RWPE1 (cell line): Measurements from ENCODE around the gene NR3C1.
A peak's percentile ranks its signal among the peaks of the same experiment; 100 is the strongest.

ENCODE experiments used
- CTCF ChIA-PET: fragments of 350-600 bp; sonication (Branson Sonifier 250); formaldehyde crosslinking; extraction: SDS; loops from one replicate; lab custom pipeline; 2021; lab: Yijun Ruan, JAX
- POLR2A ChIA-PET: fragments of 400-600 bp; formaldehyde crosslinking; extraction: SDS; loops from one replicate; lab custom pipeline; 2020; ENCODE audit warnings: antibody characterized with exemption; ENCODE audit not compliant: low non-redundant PET; lab: Yijun Ruan, JAX
- DNase-seq: peaks from one replicate; pipeline ENCODE4 v3.0.0; 2012; ENCODE audit warnings: low spot score
- H3K27ac ChIP-seq: fragments of 450-650 bp; 2 replicates; pipeline ENCODE4 v1.5.1; 2017
- CTCF ChIP-seq: fragments of 450-650 bp; conservative IDR thresholded peaks from 2 replicates; pipeline ENCODE4 v1.5.1; 2017; ENCODE audit warnings: low read depth, mild to moderate bottlenecking

NR3C1 gene

GRCh38 chr5:143443330-143443729, 39.8 kb upstream of the NR3C1 start:
- ChIA-PET CTCF (no interaction called here), POLR2A (no interaction called here)
- TF ChIP-seq CTCF = no peak

GRCh38 chr5:143442385-143442784, 38.9 kb upstream of the NR3C1 start:
- no peak for TF ChIP-seq CTCF
- POLR2A ChIA-PET = no interaction called here
- DNase-seq = no peak
- CTCF ChIA-PET = interaction anchor here (0.6 kb wide), 1 partner anchor 15 kb away, joined by 3 read pairs; no protein-coding TSS in a partner anchor
- no peak overlapping the region for H3K27ac ChIP-seq

More at GRCh38 chr5:143443330-143443729, 39.8 kb upstream of the NR3C1 start:
- DNase-seq = no peak
- H3K27ac ChIP-seq = no peak overlapping the region

- DNase-seq = no peak
- TF ChIP-seq CTCF = no peak
- CTCF ChIA-PET = interaction anchor here (0.6 kb wide), 1 partner anchor 336 kb away, joined by 3 read pairs; no protein-coding TSS in a partner anchor
- POLR2A ChIA-PET = interaction anchor here (0.8 kb wide), 1 partner anchor 13 kb away, joined by 10 read pairs; no protein-coding TSS in a partner anchor
- H3K27ac ChIP-seq = no peak overlapping the region
Measured at GRCh38 chr5:143440448-143441115, 37.1 kb upstream of the NR3C1 start.

- ChIA-PET CTCF (no interaction called here), POLR2A (no interaction called here)
- no peak overlapping the region for H3K27ac ChIP-seq
- DNase-seq = no peak
- TF ChIP-seq CTCF = no peak
Measured at GRCh38 chr5:143437666-143438273, 34.3 kb upstream of the NR3C1 start.

- POLR2A ChIA-PET = no interaction called here
- CTCF ChIA-PET = no interaction called here
- TF ChIP-seq CTCF = no peak
Measured at GRCh38 chr5:143436871-143437270, 33.4 kb upstream of the NR3C1 start.

GRCh38 chr5:143435210-143435657, 31.7 kb upstream of the NR3C1 start:
- DNase-seq = no peak
- POLR2A ChIA-PET = no interaction called here

More at GRCh38 chr5:143436871-143437270, 33.4 kb upstream of the NR3C1 start:
- DNase-seq = peak; percentile 30
- H3K27ac ChIP-seq = no peak overlapping the region

More at GRCh38 chr5:143435210-143435657, 31.7 kb upstream of the NR3C1 start:
- no peak overlapping the region for H3K27ac ChIP-seq
- TF ChIP-seq CTCF = no peak
- CTCF ChIA-PET = no interaction called here
